Stimulated activated CD4-positive, alpha-beta T cell treated with anti-CD3 and anti-CD28 coated beads, Interleukin-4, amount 100 ng/mL, for 1 hour (primary cell): Measurements from ENCODE around the gene GMDS.

Source experiments
- DNase-seq: peaks from one replicate; pipeline ENCODE4 v3.0.0-alpha.2; 2020

The GMDS gene

DNA sequence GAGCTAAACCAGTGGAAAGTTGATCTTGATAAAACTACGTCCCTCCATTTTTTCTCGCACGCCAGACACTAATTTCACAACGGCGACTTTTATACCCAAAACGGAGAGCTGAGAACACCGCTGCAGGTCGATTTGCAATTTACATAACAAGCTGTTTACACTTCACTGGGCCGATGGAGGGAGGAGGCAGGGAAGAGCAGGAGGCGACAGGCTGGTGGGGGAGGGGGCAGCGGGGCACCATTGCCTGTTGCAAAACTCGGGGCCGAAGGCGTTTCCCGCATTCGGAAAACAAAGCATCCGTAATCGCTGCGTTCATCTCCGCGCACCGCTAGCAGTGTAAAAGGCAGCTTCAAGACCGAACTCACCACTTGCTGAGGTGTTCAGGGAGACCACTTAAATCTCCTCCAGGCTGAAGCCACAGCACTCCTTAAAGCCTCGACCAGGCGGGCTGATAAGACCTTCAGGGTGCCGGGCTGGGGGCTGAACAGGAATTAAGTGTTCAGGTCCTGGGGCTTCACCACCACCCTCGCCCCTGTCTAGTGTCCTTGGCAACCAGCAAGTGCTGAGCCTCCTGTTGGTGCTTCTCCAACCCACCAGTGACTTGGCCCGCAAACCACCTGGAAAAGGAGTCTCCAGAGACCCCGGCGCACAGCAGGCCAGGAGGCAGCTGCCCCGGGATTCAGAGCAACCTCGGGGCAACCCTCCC, 637.7 kb downstream of the GMDS start:
- no peak for DNase-seq

- DNase-seq, result no peak
Measured at GRCh38 chr6:1606780-1607515, 638.5 kb downstream of the GMDS start.

GRCh38 chr6:1605893-1606779, 639.3 kb downstream of the GMDS start:
- no peak for DNase-seq

- DNase-seq, result no peak
Measured at GRCh38 chr6:1605004-1605892, 640.2 kb downstream of the GMDS start.

- DNase-seq, result peak; percentile 76
Measured at GRCh38 chr6:1604158-1605003, 641.0 kb downstream of the GMDS start.

- no peak for DNase-seq
Measured at GRCh38 chr6:1603708-1604107, 641.7 kb downstream of the GMDS start.

- DNase-seq, result no peak
Measured at GRCh38 chr6:1602049-1602713, 643.2 kb downstream of the GMDS start.

DNA sequence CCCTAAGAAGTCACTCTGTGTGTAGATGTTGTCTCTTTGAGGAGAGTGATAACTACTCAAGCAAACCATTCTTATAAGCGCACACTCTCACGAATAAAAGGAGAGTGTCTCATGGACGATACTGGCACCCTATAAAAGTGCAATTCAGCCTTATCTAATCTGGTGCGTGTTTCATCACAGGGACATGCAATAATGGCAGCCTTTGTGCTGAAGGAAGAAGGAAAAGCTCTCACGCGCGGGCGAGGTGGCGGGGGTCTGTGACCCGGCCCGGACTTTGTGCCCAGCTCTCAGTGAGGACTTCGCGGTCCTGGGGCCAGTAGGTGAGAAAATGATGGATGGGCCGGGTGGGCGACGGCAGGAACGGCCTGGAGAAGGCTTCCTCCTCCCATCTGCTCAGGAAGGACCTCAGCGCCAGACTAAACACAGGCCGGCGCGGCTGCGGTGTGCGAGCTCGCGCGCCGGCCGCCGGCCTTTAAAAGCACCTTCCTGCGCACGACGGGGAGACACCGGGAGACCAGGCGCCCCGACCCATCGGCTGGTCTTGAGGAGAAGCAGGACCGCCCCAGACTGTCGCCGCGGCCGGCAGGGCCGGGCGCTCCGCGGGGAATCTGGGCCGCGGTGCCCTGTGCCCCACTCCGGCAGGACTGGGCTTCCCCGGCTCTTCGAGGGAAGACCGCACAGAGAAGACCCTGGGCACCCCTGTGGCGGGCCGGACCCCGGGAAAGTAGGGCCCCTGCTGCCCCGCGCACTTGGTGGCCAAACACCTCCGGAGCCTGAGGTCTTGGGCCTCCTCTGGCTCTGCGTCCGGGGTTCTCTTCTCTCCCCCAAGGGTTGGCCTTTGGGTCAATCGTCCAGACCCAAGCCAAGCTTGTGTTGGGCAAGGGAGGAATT, 644.0 kb downstream of the GMDS start:
- no peak for DNase-seq

DNA sequence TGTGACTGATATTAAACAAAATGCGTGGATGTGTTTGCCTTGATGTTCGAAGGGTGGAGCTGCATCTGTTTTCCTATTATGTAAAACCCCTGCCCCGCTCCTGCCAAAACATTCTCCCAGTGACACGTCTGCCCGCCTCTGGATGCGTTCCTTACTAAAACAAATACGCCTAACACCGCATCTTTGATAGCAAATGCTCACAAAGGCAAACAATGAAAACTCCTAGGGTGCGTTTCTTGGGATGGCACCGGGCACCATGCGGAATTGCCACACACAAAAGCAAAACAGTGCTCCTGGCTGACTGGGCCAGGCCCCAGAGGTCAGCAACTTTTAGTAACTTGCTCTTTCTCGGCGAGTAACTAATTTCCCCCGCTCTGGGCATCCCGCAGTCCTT, 644.6 kb downstream of the GMDS start:
- DNase-seq, result no peak

DNA sequence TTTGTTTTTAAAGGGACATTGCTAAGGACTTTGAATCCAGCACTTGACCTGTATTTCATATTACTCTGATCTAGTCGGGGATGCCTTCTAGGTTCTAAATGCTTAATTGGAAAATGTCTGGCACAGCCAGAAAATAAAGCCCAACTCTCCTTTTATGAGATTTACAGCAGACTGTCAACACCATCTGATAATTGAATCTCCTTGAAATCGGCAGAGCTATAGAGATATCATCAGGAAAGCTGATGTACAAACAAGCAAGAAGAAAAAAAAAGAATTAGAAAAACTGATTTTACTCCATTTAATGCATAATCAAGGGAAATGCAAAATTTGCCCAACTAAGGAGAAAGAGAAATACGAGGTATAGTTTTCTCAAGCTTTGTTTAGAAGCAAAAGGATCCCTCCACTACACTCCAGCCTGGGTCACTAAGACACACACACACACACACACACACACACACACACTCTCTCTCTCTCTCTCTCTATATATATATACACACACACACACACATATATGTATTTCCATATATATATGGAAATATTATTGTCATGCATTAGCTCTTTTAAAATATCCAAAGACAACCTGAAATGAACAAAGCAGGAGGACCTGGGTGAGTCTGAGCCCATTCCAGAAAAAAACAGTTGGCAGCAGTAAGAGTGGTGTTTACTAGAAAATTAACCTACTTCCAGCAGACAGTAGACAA, 645.2 kb downstream of the GMDS start:
- no peak for DNase-seq

- no peak for DNase-seq
Measured at GRCh38 chr6:1599469-1599868, 645.9 kb downstream of the GMDS start.

- DNase-seq, result no peak
Measured at GRCh38 chr6:1598886-1599285, 646.5 kb downstream of the GMDS start.

- no peak for DNase-seq
Measured at GRCh38 chr6:1598433-1598832, 647.0 kb downstream of the GMDS start.

- DNase-seq, result no peak
Measured at GRCh38 chr6:1597924-1598323, 647.5 kb downstream of the GMDS start.

DNA sequence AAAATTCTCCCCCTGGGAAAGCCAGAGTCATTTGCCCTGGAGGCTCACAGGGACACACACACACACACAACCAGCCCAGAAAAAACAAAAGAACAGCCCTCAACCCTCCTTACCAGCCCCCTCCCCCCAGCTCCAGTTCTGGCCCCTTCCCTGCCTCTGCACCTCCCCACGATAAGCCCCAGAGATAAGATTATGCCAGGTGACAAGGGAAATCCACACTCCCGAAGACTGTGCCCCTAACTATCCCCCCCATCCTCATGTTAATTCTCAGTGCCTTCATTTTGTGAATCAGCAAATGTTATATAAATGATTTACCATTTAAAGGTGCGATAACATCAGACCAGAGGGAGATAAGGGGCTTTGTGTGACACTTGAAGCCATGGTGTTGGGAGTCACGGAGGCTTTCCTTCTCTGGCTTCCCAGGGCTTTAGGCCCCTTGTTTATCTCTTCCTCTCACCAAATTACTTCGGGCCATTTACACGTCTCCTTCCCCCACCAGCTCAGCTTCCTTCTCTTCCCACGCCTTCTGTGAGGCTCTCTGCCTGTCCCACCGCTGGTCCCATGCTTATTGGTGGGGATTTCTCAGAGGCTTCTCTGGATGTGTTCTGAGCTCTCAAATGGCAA, 648.2 kb downstream of the GMDS start:
- DNase-seq, result no peak

DNA sequence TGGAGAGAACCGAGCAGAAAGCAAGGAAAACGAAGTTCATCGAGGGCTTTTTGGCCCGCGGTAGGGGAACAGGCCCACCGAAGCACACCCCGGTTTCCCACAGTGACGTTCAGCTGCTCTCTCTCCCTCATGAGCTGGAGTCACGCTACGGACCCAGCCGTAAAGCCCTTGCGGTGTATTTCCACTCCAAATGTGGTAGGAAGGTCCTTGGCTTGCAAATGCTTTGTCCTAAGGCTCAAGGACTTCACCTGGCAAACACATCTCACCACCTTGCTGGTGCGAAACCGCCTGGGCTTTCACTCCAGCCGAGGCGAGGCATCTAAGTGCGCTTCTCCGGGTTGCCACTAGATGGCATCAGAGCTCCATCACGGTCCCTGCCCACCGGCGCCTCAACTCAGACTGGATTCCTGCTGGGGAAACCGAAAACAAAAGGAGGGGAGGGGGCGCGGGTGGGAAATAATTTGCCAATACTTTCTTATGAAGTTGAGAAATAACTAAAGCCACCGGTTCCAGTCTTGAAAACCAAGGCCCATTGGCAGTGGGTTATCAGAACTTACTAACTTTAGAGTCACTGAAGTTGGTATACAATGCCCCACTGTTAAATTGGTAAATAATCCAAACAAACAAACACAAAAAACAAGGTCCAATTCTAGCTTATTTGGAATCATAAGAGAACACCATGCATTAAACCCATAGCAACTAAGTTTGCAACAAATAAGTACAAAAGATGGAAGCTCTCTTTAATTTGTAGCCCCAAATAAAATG, 649.1 kb downstream of the GMDS start:
- peak; percentile 63 for DNase-seq

DNA sequence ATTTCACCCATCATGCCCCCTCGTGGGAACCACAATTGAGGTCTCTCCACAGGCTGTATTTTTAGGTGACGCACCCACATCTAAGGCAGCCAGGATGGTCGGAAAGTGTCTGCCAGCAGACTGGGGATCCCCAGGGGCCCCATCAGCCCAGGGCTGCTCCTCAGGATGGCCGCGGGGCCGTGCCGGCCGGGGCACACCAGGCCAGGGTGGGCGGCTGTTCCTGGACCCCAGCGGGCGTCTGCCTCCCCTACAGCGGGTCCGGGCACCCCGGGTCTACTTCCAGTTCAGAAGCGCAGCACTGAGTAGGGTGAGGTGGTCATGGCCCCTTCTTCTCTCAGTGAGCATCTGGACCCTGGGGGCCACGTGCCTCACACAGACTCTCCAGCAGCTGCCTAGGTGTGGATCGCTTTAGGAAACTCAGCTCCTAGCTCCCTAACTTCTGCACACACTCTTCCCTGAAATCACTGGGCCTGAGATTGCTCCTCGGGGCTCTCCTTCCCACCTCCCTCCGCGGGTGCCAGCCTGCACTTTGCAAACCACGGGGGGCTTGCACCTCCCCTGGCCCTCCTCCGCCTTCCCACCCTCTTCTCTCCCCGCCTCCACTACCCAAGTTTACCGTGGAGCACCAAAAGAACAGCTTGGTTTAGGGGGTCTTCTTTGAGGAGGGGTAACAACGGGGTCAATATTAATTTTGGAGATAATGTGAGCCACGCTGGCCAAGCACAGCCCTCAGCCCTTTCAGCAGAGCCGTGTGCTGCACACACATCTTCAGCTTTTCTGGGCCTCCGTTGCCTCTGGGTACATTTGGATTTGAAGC, 649.9 kb downstream of the GMDS start:
- DNase-seq, result no peak
